ENCODE measurements around the gene ATG13.

ATG13 gene

GRCh38 chr11:46661836-46662235, 44.5 kb downstream of the ATG13 start:
- H3K4me2 ChIP-seq (ENCODE audit: low read depth, low read length) = no peak overlapping the region
- H3K9me3 ChIP-seq (replicated peaks; ENCODE audit: insufficient read depth, low read length) = no peaks in the 10 kb centered on the region
- peaks cover 10% of the 10 kb centered on the region for H3F3A ChIP-seq (ENCODE audit: insufficient read depth, low read length)
- no peak for DNase-seq
- H3K4me3 ChIP-seq (ENCODE audit: low read length) = no peak overlapping the region
- no peaks in the 10 kb centered on the region for H3K27me3 ChIP-seq (replicated peaks; ENCODE audit: insufficient read depth, low read length)
- H3K36me3 ChIP-seq (replicated peaks; ENCODE audit: insufficient read depth, low read length) = 0 out of 2 replicates have a peak, but pooled peaks cover 4% of the 10 kb centered on the region
- no peaks in the 10 kb centered on the region for H4K20me1 ChIP-seq (ENCODE audit: insufficient read depth, low read length)
- H3K79me2 ChIP-seq (ENCODE audit: low read length) = no peaks in the 10 kb centered on the region
- no peaks in the 10 kb centered on the region for H3K9me2 ChIP-seq (replicated peaks; ENCODE audit: insufficient read depth, low read length)
- H3K4me1 ChIP-seq (ENCODE audit: low read length) = peaks cover 11% of the 10 kb centered on the region
- TF ChIP-seq EZH2phosphoT487 (IDR thresholded peaks at IDR 0.05; ENCODE audit: low read length) (no peak), CTCF (IDR thresholded peaks at IDR 0.05; ENCODE audit: low read length) (no peak), EZH2 (optimal IDR thresholded peaks at IDR 0.05; ENCODE audit: low read depth, low read length) (no peak)
- H3K9ac ChIP-seq (ENCODE audit: low read length) = no peak overlapping the region
- H2AFZ ChIP-seq (ENCODE audit: low read length) = no peak overlapping the region
- no peak overlapping the region for H3K27ac ChIP-seq (ENCODE audit: low read length)

DNA sequence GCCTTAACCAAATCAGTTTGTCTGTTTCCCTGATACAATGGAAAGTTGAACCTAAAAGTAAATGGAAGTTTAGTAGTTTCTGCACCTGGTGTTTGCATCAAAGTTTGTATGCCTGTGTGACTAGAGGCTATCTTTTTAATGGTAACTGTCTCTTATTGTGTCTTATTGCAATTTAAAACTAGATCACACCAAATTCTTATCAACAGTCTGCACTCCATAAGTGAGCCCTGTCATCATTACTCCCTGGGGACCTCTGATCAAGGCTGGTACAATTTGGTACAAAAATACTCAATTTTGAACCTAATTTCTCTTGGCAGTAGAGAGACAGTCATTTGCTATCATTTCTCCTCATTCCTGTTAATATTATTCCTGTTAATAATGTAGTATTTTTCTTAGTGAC, 45.0 kb downstream of the ATG13 start:
- no peak overlapping the region for H3K4me3 ChIP-seq (ENCODE audit: low read length)
- no peaks in the 10 kb centered on the region for H3K9me3 ChIP-seq (replicated peaks; ENCODE audit: insufficient read depth, low read length)
- H4K20me1 ChIP-seq (ENCODE audit: insufficient read depth, low read length) = no peaks in the 10 kb centered on the region
- DNase-seq = no peak
- peaks cover 16% of the 10 kb centered on the region for H3F3A ChIP-seq (ENCODE audit: insufficient read depth, low read length)
- no peak overlapping the region for H3K9ac ChIP-seq (ENCODE audit: low read length)
- H3K9me2 ChIP-seq (replicated peaks; ENCODE audit: insufficient read depth, low read length) = no peaks in the 10 kb centered on the region
- H3K27me3 ChIP-seq (replicated peaks; ENCODE audit: insufficient read depth, low read length) = no peaks in the 10 kb centered on the region
- H3K4me2 ChIP-seq (ENCODE audit: low read depth, low read length) = no peak overlapping the region
- H3K27ac ChIP-seq (ENCODE audit: low read length) = no peak overlapping the region
- peaks cover 16% of the 10 kb centered on the region for H3K4me1 ChIP-seq (ENCODE audit: low read length)
- H3K79me2 ChIP-seq (ENCODE audit: low read length) = no peaks in the 10 kb centered on the region
- TF ChIP-seq EZH2 (optimal IDR thresholded peaks at IDR 0.05; ENCODE audit: low read depth, low read length) = no peak
- no peak for TF ChIP-seq EZH2phosphoT487 (IDR thresholded peaks at IDR 0.05; ENCODE audit: low read length)
- no peak for TF ChIP-seq CTCF (IDR thresholded peaks at IDR 0.05; ENCODE audit: low read length)
- H3K36me3 ChIP-seq (replicated peaks; ENCODE audit: insufficient read depth, low read length) = 0 out of 2 replicates have a peak, but pooled peaks cover 4% of the 10 kb centered on the region
- no peak overlapping the region for H2AFZ ChIP-seq (ENCODE audit: low read length)

- no peak overlapping the region for H2AFZ ChIP-seq (ENCODE audit: low read length)
- no peak overlapping the region for H3K4me2 ChIP-seq (ENCODE audit: low read depth, low read length)
- H3K9me2 ChIP-seq (replicated peaks; ENCODE audit: insufficient read depth, low read length) = no peaks in the 10 kb centered on the region
- H3K27ac ChIP-seq (ENCODE audit: low read length) = no peak overlapping the region
- no peaks in the 10 kb centered on the region; the same call in 1 of the 2 replicates for H3K79me2 ChIP-seq (ENCODE audit: low read length)
- H3K9ac ChIP-seq (ENCODE audit: low read length) = no peak overlapping the region
- H3K36me3 ChIP-seq (replicated peaks; ENCODE audit: insufficient read depth, low read length) = 0 out of 2 replicates have a peak, but pooled peaks cover 4% of the 10 kb centered on the region
- no peaks in the 10 kb centered on the region for H3K9me3 ChIP-seq (replicated peaks; ENCODE audit: insufficient read depth, low read length)
- no peak overlapping the region for H3K4me3 ChIP-seq (ENCODE audit: low read length)
- peaks cover 26% of the 10 kb centered on the region for H3F3A ChIP-seq (ENCODE audit: insufficient read depth, low read length)
- H4K20me1 ChIP-seq (ENCODE audit: insufficient read depth, low read length) = no peaks in the 10 kb centered on the region
- TF ChIP-seq EZH2 (optimal IDR thresholded peaks at IDR 0.05; ENCODE audit: low read depth, low read length) (no peak), CTCF (IDR thresholded peaks at IDR 0.05; ENCODE audit: low read length) (no peak), EZH2phosphoT487 (IDR thresholded peaks at IDR 0.05; ENCODE audit: low read length) (no peak)
- no peak for DNase-seq
- H3K27me3 ChIP-seq (replicated peaks; ENCODE audit: insufficient read depth, low read length) = no peaks in the 10 kb centered on the region
- peaks cover 26% of the 10 kb centered on the region for H3K4me1 ChIP-seq (ENCODE audit: low read length)
Observed at GRCh38 chr11:46663277-46663940, 46.1 kb downstream of the ATG13 start.

All from MM.1S (cell line).